OCI-LY1 (cell line): ENCODE measurements around the gene ARMC6.

ENCODE experiments used
- H2AFZ ChIP-seq: fragments of 200-600 bp; sonication (generic), shearing (Covaris generic); 2 replicates; pipeline ENCODE4 v1.6.0; 2014; ENCODE audit warnings: antibody characterized with exemption, mild to moderate bottlenecking, low read length
- H3F3A ChIP-seq: fragments of 200-600 bp; sonication (generic), shearing (Covaris generic); 2 replicates; pipeline ENCODE4 v1.6.0; 2014; ENCODE audit warnings: mild to moderate bottlenecking, antibody characterized with exemption, low read length, moderate library complexity; ENCODE audit not compliant: insufficient read depth
- H3K27ac ChIP-seq: fragments of 200-600 bp; sonication (generic); 2 replicates; pipeline ENCODE4 v1.5.1; 2014; ENCODE audit warnings: low read length, mixed run types, mild to moderate bottlenecking, low read depth; ENCODE audit not compliant: poor library complexity, severe bottlenecking
- H3K27me3 ChIP-seq: fragments of 200-600 bp; sonication (generic); 2 replicates; pipeline ENCODE4 v1.6.0; 2014; ENCODE audit warnings: antibody characterized with exemption, mild to moderate bottlenecking, low read length, moderate library complexity; ENCODE audit not compliant: insufficient read depth
- H3K36me3 ChIP-seq: fragments of 200-600 bp; sonication (generic); 2 replicates; pipeline ENCODE4 v1.6.1; 2014; ENCODE audit warnings: mild to moderate bottlenecking, antibody characterized with exemption, low read length, moderate library complexity, mixed read lengths; ENCODE audit not compliant: insufficient read depth
- H3K4me1 ChIP-seq: fragments of 200-600 bp; sonication (generic); 2 replicates; pipeline ENCODE4 v1.5.1; 2014; ENCODE audit warnings: mild to moderate bottlenecking, low read length, moderate library complexity; ENCODE audit not compliant: insufficient read depth, severe bottlenecking
- H3K4me2 ChIP-seq: fragments of 200-600 bp; sonication (generic), shearing (Covaris generic); 2 replicates; pipeline ENCODE4 v1.6.1; 2014; ENCODE audit warnings: low read length
- H3K4me3 ChIP-seq: fragments of 200-600 bp; sonication (generic); 2 replicates; pipeline ENCODE4 v1.5.1; 2014; ENCODE audit warnings: low read length, low read depth, mild to moderate bottlenecking, mixed read lengths; ENCODE audit not compliant: poor library complexity, severe bottlenecking
- H3K79me2 ChIP-seq: fragments of 200-600 bp; shearing (Covaris generic); 2 replicates; pipeline ENCODE4 v1.6.1; 2016; ENCODE audit warnings: mixed run types, low read length, mixed read lengths; ENCODE audit not compliant: insufficient read depth
- H3K9ac ChIP-seq: fragments of 200-600 bp; sonication (generic), shearing (Covaris generic); 2 replicates; pipeline ENCODE4 v1.6.1; 2014; ENCODE audit warnings: mild to moderate bottlenecking, low read length, mixed read lengths
- H3K9me2 ChIP-seq: fragments of 200-600 bp; sonication (generic), shearing (Covaris generic); 2 replicates; pipeline ENCODE4 v1.6.1; 2014; ENCODE audit warnings: low read depth, mild to moderate bottlenecking, low read length, mixed read lengths
- H3K9me3 ChIP-seq: fragments of 200-600 bp; shearing (Covaris generic); 2 replicates; pipeline ENCODE4 v1.6.1; 2014; ENCODE audit warnings: low read length, mixed read lengths
- H4K20me1 ChIP-seq: fragments of 200-600 bp; sonication (generic), shearing (Covaris generic); 2 replicates; pipeline ENCODE4 v1.6.0; 2016; ENCODE audit warnings: mild to moderate bottlenecking, low read length; ENCODE audit not compliant: insufficient read depth
- EZH2 ChIP-seq: fragments of 200-600 bp; sonication (generic), shearing (Covaris generic); IDR thresholded peaks from 2 replicates; pipeline ENCODE4 v1.8.0; 2017; ENCODE audit warnings: borderline replicate concordance, mixed run types, mild to moderate bottlenecking, antibody characterized with exemption, low read length, moderate library complexity, mixed read lengths
- TF ChIP-seq, protein P1 (sequence below): fragments of 200-600 bp; sonication (generic), shearing (Covaris generic); IDR thresholded peaks from 2 replicates; pipeline ENCODE4 v1.5.1; 2017; ENCODE audit warnings: mild to moderate bottlenecking, antibody characterized with exemption, low read length, moderate library complexity, mixed read lengths

The ARMC6 gene

DNA sequence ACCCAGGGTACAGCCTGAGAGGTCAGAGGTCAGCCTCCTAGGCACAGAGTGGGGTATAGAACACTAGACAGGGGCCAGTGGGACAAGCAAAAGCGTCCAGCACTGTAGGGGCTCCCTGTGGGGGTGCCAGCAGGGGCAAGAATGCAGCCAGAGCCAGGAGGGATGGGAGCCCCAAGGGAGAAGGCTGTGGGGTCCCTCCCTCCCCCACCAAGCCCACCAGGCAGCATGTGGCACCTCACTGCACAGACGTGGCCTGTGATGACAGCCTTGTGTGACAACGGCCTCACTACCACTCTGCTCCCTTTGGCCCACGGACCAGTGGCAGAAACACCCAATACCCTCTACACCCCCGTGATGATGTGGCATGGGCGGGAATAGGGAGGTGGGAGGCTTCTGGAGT is 10.1 kb downstream of the ARMC6 start:
- H3F3A ChIP-seq: no peaks in the 10 kb centered on the region
- no peaks in the 10 kb centered on the region for H3K9me3 ChIP-seq
- no peak overlapping the region for H3K4me2 ChIP-seq
- TF ChIP-seq EZH2: no peak
- H3K27ac ChIP-seq: no peak overlapping the region
- H3K27me3 ChIP-seq: no peaks in the 10 kb centered on the region
- H3K79me2 ChIP-seq: peaks cover 26% of the 10 kb centered on the region
- H3K4me3 ChIP-seq: no peak overlapping the region
- H3K9me2 ChIP-seq: no peaks in the 10 kb centered on the region
- H3K36me3 ChIP-seq: peaks cover 62% of the 10 kb centered on the region
- no peaks in the 10 kb centered on the region for H4K20me1 ChIP-seq
- H3K9ac ChIP-seq: no peak overlapping the region
- H3K4me1 ChIP-seq: peaks cover 21% of the 10 kb centered on the region
- no peak overlapping the region for H2AFZ ChIP-seq

DNA sequence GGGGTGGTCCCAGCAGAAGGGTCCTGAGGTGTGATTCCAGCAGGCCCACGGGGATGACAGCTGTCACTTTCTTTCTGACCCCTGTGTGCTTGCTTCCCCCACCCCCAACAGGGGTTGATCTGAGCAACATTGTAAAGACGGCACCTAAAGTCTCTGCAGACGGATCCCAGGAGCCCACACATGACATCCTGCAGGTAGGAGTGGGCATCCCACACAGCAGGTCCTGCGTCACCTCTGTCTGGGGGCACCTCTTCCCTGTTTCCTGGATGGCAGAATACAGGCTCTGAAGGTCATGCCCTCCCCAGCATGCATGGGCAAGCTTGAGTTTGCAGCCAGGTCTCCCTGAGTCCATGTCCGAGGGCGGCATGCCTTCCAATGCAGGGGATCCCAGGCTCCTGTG is 10.5 kb downstream of the ARMC6 start:
- H3K4me3 ChIP-seq: no peak overlapping the region
- no peaks in the 10 kb centered on the region for H3F3A ChIP-seq
- no peak overlapping the region for H2AFZ ChIP-seq
- no peak overlapping the region for H3K4me2 ChIP-seq
- no peaks in the 10 kb centered on the region for H3K9me2 ChIP-seq
- no peaks in the 10 kb centered on the region for H3K27me3 ChIP-seq
- peaks cover 24% of the 10 kb centered on the region for H3K79me2 ChIP-seq
- no peak overlapping the region for H3K9ac ChIP-seq
- no peak overlapping the region for H3K27ac ChIP-seq
- no peaks in the 10 kb centered on the region for H4K20me1 ChIP-seq
- no peak for TF ChIP-seq EZH2
- TF ChIP-seq, protein P1, sequence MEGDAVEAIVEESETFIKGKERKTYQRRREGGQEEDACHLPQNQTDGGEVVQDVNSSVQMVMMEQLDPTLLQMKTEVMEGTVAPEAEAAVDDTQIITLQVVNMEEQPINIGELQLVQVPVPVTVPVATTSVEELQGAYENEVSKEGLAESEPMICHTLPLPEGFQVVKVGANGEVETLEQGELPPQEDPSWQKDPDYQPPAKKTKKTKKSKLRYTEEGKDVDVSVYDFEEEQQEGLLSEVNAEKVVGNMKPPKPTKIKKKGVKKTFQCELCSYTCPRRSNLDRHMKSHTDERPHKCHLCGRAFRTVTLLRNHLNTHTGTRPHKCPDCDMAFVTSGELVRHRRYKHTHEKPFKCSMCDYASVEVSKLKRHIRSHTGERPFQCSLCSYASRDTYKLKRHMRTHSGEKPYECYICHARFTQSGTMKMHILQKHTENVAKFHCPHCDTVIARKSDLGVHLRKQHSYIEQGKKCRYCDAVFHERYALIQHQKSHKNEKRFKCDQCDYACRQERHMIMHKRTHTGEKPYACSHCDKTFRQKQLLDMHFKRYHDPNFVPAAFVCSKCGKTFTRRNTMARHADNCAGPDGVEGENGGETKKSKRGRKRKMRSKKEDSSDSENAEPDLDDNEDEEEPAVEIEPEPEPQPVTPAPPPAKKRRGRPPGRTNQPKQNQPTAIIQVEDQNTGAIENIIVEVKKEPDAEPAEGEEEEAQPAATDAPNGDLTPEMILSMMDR: no peak
- peaks cover 17% of the 10 kb centered on the region for H3K4me1 ChIP-seq
- peaks cover 62% of the 10 kb centered on the region for H3K36me3 ChIP-seq
- H3K9me3 ChIP-seq: no peaks in the 10 kb centered on the region

GRCh38 chr19:19049406-19049805 is 16.0 kb downstream of the ARMC6 start:
- Histone ChIP-seq H3F3A (no peaks in the 10 kb centered on the region), H3K9me3 (no peaks in the 10 kb centered on the region), H3K36me3 (peaks cover 80% of the 10 kb centered on the region), H3K9ac (no peak overlapping the region), H3K27me3 (no peaks in the 10 kb centered on the region), H3K4me1 (no peaks in the 10 kb centered on the region), H3K9me2 (no peaks in the 10 kb centered on the region), H3K4me2 (no peak overlapping the region), H2AFZ (no peak overlapping the region), H3K27ac (no peak overlapping the region), H3K4me3 (no peak overlapping the region), H3K79me2 (no peaks in the 10 kb centered on the region), H4K20me1 (no peaks in the 10 kb centered on the region)
- no peak for TF ChIP-seq EZH2
- TF ChIP-seq, protein P1: no peak

- Histone ChIP-seq H3K9me2 (no peaks in the 10 kb centered on the region), H3K4me1 (no peaks in the 10 kb centered on the region), H3K9me3 (no peaks in the 10 kb centered on the region), H3K4me3 (no peak overlapping the region), H3F3A (no peaks in the 10 kb centered on the region), H3K27me3 (no peaks in the 10 kb centered on the region), H3K27ac (no peak overlapping the region), H2AFZ (no peak overlapping the region), H4K20me1 (no peaks in the 10 kb centered on the region), H3K79me2 (no peaks in the 10 kb centered on the region), H3K9ac (no peak overlapping the region), H3K4me2 (no peak overlapping the region), H3K36me3 (peaks cover 81% of the 10 kb centered on the region)
- TF ChIP-seq, protein P1: no peak
- TF ChIP-seq EZH2: no peak
Measured at GRCh38 chr19:19050104-19050503, 16.7 kb downstream of the ARMC6 start.
